GM10266 (cell line): ENCODE data around the gene EIF5A.
"Not testable (repeated sequence)": the region's sequence is repeated elsewhere in the genome, so short reads cannot be mapped to it uniquely, and the experiment has no call there.

Experiments used
- DNase-seq: peaks from one replicate; pipeline ENCODE4 v3.0.0; 2012; ENCODE audit errors: extremely low spot score
- CTCF ChIP-seq: IDR thresholded peaks from 2 replicates; pipeline ENCODE4 v1.5.1; 2012; ENCODE audit warnings: mild to moderate bottlenecking, low read depth; ENCODE audit not compliant: control insufficient read depth, insufficient read depth; ENCODE audit errors: missing control alignments

EIF5A gene

GRCh38 chr17:7328840-7329373 is 21.5 kb downstream of the EIF5A start, which contains the start of gene NEURL4:
Gene NEURL4 (minus strand): TSS chr17:7329335. CDS start chr17:7329312, 23 bp downstream.
- no peak for TF ChIP-seq CTCF
- DNase-seq = peak; percentile 53

- peak; percentile 98 for DNase-seq
- TF ChIP-seq CTCF = no peak
These were observed 22.1 kb downstream of the EIF5A start for GRCh38 chr17:7329374-7329996.

GRCh38 chr17:7329997-7330637 is 22.7 kb downstream of the EIF5A start:
- no peak for TF ChIP-seq CTCF
- DNase-seq = peak; percentile 87

- no peak for TF ChIP-seq CTCF
These were observed 23.2 kb downstream of the EIF5A start for GRCh38 chr17:7330638-7331015.

GRCh38 chr17:7332111-7332510 is 24.7 kb downstream of the EIF5A start:
- DNase-seq = no peak
- no peak for TF ChIP-seq CTCF

More at GRCh38 chr17:7330638-7331015, 23.2 kb downstream of the EIF5A start:
- no peak for DNase-seq

GRCh38 chr17:7332600-7333069 is 25.2 kb downstream of the EIF5A start:
- not testable (repeated sequence) for DNase-seq

- no peak for DNase-seq
- TF ChIP-seq CTCF = no peak
These were observed 27.6 kb downstream of the EIF5A start for GRCh38 chr17:7334938-7335538.

- DNase-seq = not testable (repeated sequence)
These were observed 28.3 kb downstream of the EIF5A start for GRCh38 chr17:7335765-7336164.
